HepG2 (cell line): ENCODE measurements around the gene GNPNAT1. TPM values are rescaled to one million over a fixed set of nuclear protein-coding genes. Genes with fewer than 3 reads are reported as not detected.

ENCODE experiments used
- ATAC-seq: fragments of 200-7000 bp; cut with Tn5 transposase; 3 replicates; pipeline ENCODE4 v1.9.1; 2020; ENCODE audit warnings: mild to moderate bottlenecking, moderate library complexity
- BruUV-seq: library from RNA; stranded (reverse); fragments of 400-500 nt; replicated peaks from 2 replicates; lab custom pipeline; 2021; lab: Mats Ljungman, UMichigan
- CTCF ChIA-PET: fragments of 300-600 bp; formaldehyde crosslinking; extraction: SDS; loops from one replicate; lab custom pipeline; 2021; ENCODE audit warnings: low total read pairs, inconsistent platforms, low intra/inter-chr PET ratio; lab: Yijun Ruan, JAX
- POLR2A ChIA-PET: fragments of 350-600 bp; sonication (Branson Sonifier 250); formaldehyde crosslinking; loops from one replicate; lab custom pipeline; 2020; ENCODE audit warnings: antibody characterized with exemption, inconsistent platforms; lab: Yijun Ruan, JAX
- DNase-seq: peaks from one replicate; pipeline ENCODE4 v3.0.0-alpha.2; 2015; ENCODE audit warnings: low spot score
- FAIRE-seq: peaks from 3 replicates; lab custom pipeline; 2011; peaks lifted over from hg19 to GRCh38; lab: Jason Lieb, UNC
- H2AFZ ChIP-seq: one replicate; pipeline ENCODE4 v1.6.1; 2011; ENCODE audit warnings: low read length, inconsistent platforms
- H3K27ac ChIP-seq: fragments of 300-600 bp; 3 replicates; pipeline ENCODE4 v1.8.0; 2011; ENCODE audit warnings: mixed run types, mild to moderate bottlenecking, mixed read lengths, low read length, inconsistent platforms; ENCODE audit not compliant: insufficient read depth; ENCODE audit errors: extremely low read length
- H3K27me3 ChIP-seq, 2 experiments: fragments of 200-600 bp in 1 of 2; 2 replicates in 1 of 2; 3 replicates in 1 of 2; pipeline versions ENCODE4 v1.6.0 to v1.8.0; 2011; ENCODE audit warnings: low read length in 2 of 2, mild to moderate bottlenecking in 2 of 2, moderate library complexity in 2 of 2, inconsistent platforms in 1 of 2; ENCODE audit not compliant: insufficient read depth in 2 of 2, control insufficient read depth in 1 of 2
- H3K36me3 ChIP-seq, 2 experiments: fragments of 200-600 bp in 1 of 2; replicated peaks in 1 of 2; 2 replicates in 1 of 2; 3 replicates in 1 of 2; pipeline versions ENCODE4 v1.5.1 to v1.8.0; 2011; ENCODE audit warnings: low read length in 2 of 2, inconsistent platforms in 1 of 2; ENCODE audit not compliant: insufficient read depth in 2 of 2, control insufficient read depth in 1 of 2
- H3K4me1 ChIP-seq: 2 replicates; pipeline ENCODE4 v1.5.1; 2012; ENCODE audit warnings: low read length, inconsistent platforms; ENCODE audit not compliant: insufficient read depth
- H3K4me2 ChIP-seq: 2 replicates; pipeline ENCODE4 v1.6.0; 2011; ENCODE audit warnings: low read depth, low read length, inconsistent platforms
- H3K4me3 ChIP-seq, 3 experiments: fragments of 200-600 bp in 1 of 3; sonication (generic), shearing (Covaris generic) in 1 of 3; replicated peaks in 1 of 3; 2 replicates each; pipeline ENCODE4 v1.5.1; 2011 to 2016; ENCODE audit warnings: low read length in 3 of 3, inconsistent platforms in 2 of 3, low read depth in 2 of 3, mild to moderate bottlenecking in 2 of 3, control low read depth in 1 of 3, mixed read lengths in 1 of 3; ENCODE audit not compliant: insufficient read depth in 1 of 3
- H3K79me2 ChIP-seq: one replicate; pipeline ENCODE4 v1.6.1; 2011; ENCODE audit warnings: low read length, inconsistent platforms; ENCODE audit not compliant: insufficient read depth
- H3K9ac ChIP-seq: 2 replicates; pipeline ENCODE4 v1.6.0; 2011; ENCODE audit warnings: mild to moderate bottlenecking, low read depth, low read length, inconsistent platforms; ENCODE audit not compliant: insufficient read depth
- H3K9me3 ChIP-seq: 2 replicates; pipeline ENCODE4 v1.5.1; 2012; ENCODE audit warnings: mild to moderate bottlenecking, low read length
- H4K20me1 ChIP-seq: 2 replicates; pipeline ENCODE4 v1.6.0; 2011; ENCODE audit warnings: inconsistent platforms, mild to moderate bottlenecking, low read length, moderate library complexity; ENCODE audit not compliant: insufficient read depth
- ARNT ChIP-seq: fragments of 450-650 bp; IDR thresholded peaks from 2 replicates; pipeline ENCODE4 v1.6.1; 2017
- GLI4 ChIP-seq: sonication (generic); formaldehyde crosslinking; IDR thresholded peaks from 2 replicates; pipeline ENCODE4 v1.5.1; 2020; ENCODE audit warnings: missing genetic modification reagents, mild to moderate bottlenecking, moderate library complexity, borderline replicate concordance
- PCBP2 ChIP-seq: fragments of 200-400 bp; formaldehyde crosslinking; optimal IDR thresholded peaks from 2 replicates; pipeline ENCODE3; 2018; ENCODE audit warnings: low read length, low read depth; ENCODE audit not compliant: poor library complexity, severe bottlenecking
- PRDM15 ChIP-seq: sonication (generic); formaldehyde crosslinking; IDR thresholded peaks from 2 replicates; pipeline ENCODE4 v1.4.0; 2020; ENCODE audit warnings: missing genetic modification reagents
- ZBTB1 ChIP-seq: sonication (generic); formaldehyde crosslinking; IDR thresholded peaks from 2 replicates; pipeline ENCODE4 v1.4.0; 2020; ENCODE audit warnings: missing genetic modification reagents, borderline replicate concordance
- ZC3H13 ChIP-seq: sonication (generic); formaldehyde crosslinking; IDR thresholded peaks from 2 replicates; pipeline ENCODE4 v1.8.1; 2023; ENCODE audit warnings: mild to moderate bottlenecking, missing genetic modification reagents, moderate library complexity
- ZNF225 ChIP-seq: sonication (generic); formaldehyde crosslinking; IDR thresholded peaks from 2 replicates; pipeline ENCODE4 v1.4.0; 2020; ENCODE audit warnings: mild to moderate bottlenecking, missing genetic modification reagents
- ZNF256 ChIP-seq: sonication (generic); formaldehyde crosslinking; conservative IDR thresholded peaks from 2 replicates; pipeline ENCODE4 v1.4.0; 2020; ENCODE audit warnings: missing genetic modification reagents
- ZNF543 ChIP-seq: sonication (generic); formaldehyde crosslinking; IDR thresholded peaks from 2 replicates; pipeline ENCODE4 v1.4.0; 2020; ENCODE audit warnings: mild to moderate bottlenecking, missing genetic modification reagents
- in situ Hi-C: cut with HindIII; loops from 2 replicates; pipeline ENCODE4 v1.10.0; 2017; ENCODE audit warnings: low pct_unique_long_range_greater_than_20kb; ENCODE audit not compliant: extremely low pct_ligation_motif_present
- intact Hi-C: fragments of 100-400 bp; cut with micrococcal nuclease; formaldehyde crosslinking; loops from one replicate; pipeline ENCODE4 v1.10.0; 2022; ENCODE audit not compliant: unreplicated experiment
- polyA plus RNA-seq, 8 experiments: library from polyadenylated mRNA; depleted of rRNA in 3 of 8; stranded (reverse) in 7 of 8; unstranded in 1 of 8; fragments of >200 nt; fragmentation: Illumina TruSeq in 4 of 8; extraction: Trizol in 4 of 8; gene quantifications; 2 replicates each; pipeline versions ENCODE4 v1.2.1 to v1.2.3, GENCODE V29; 2011 to 2016; ENCODE audit warnings: low read depth in 4 of 8, missing spikeins in 1 of 8, mixed read lengths in 1 of 8; ENCODE audit not compliant: insufficient read depth in 1 of 8
- total RNA-seq, 5 experiments: library from RNA; depleted of rRNA; stranded (reverse); fragments of >200 nt; fragmentation: Illumina TruSeq; extraction: Trizol; gene quantifications; 2 replicates each; pipeline ENCODE4 v1.2.3, GENCODE V29; 2016; ENCODE audit warnings: low read depth in 1 of 5

The GNPNAT1 gene
- total and polyA plus RNA-seq, 2 of the 13 experiments (the other 11 are each of a cell fraction or from before 2014, with no cell fraction given) = 38.3 to 54.9 TPM

GRCh38 chr14:52741865-52742264, 49.5 kb downstream of the GNPNAT1 start:
- in situ Hi-C loops (no loop called here), intact Hi-C loops (no loop called here)
- CTCF ChIA-PET = no interaction called here
- H3K9ac ChIP-seq = no peak overlapping the region
- no peak for FAIRE-seq
- H3K27me3 ChIP-seq = no peaks in the 10 kb centered on the region
- no peak for DNase-seq
- no TSS peak for BruUV-seq
- no peak overlapping the region for H3K4me3 ChIP-seq
- H4K20me1 ChIP-seq = no peaks in the 10 kb centered on the region
- H3K27ac ChIP-seq = no peak overlapping the region
- peaks cover 0 to 13% of the 10 kb centered on the region in 2 experiments; a peak in 2 of 5 replicates for H3K36me3 ChIP-seq
- H3K79me2 ChIP-seq = peaks cover 59% of the 10 kb centered on the region
- POLR2A ChIA-PET = interaction anchor here (1.7 kb wide), 1 partner anchor 13 kb away, joined by 4 read pairs; no protein-coding TSS in a partner anchor
- H3K9me3 ChIP-seq = no peaks in the 10 kb centered on the region
- no peak overlapping the region for H3K4me2 ChIP-seq
- ATAC-seq = no peak
- no peak for TF ChIP-seq ZNF543
- no peak for TF ChIP-seq ZNF256 (CRISPR knock-in tag)
- no peak for TF ChIP-seq ZBTB1 (CRISPR knock-in tag)
- no peak for TF ChIP-seq ZNF225
- TF ChIP-seq ZC3H13 = no peak
- no peak for TF ChIP-seq GLI4
- no peak for TF ChIP-seq PCBP2
- no peak for TF ChIP-seq PRDM15 (CRISPR knock-in tag)
- no peak for TF ChIP-seq ARNT
- no peak overlapping the region for H2AFZ ChIP-seq
- H3K4me1 ChIP-seq = peaks cover 20% of the 10 kb centered on the region
